H1 (cell line): ENCODE measurements around the gene ZC3H12C. TPM values are rescaled to one million over a fixed set of nuclear protein-coding genes. Genes with fewer than 3 reads are reported as not detected.

ENCODE experiments used
- CTCF ChIA-PET: fragments of 300-600 bp; sonication (Branson Sonifier 250); formaldehyde crosslinking; loops from one replicate; lab custom pipeline; 2021; ENCODE audit not compliant: partially characterized antibody; lab: Charles Lee
- POLR2A ChIA-PET: fragments of 300-600 bp; sonication (Branson Sonifier 250); formaldehyde crosslinking; loops from one replicate; lab custom pipeline; 2021; ENCODE audit warnings: inconsistent platforms; ENCODE audit not compliant: partially characterized antibody; lab: Charles Lee
- DNase-seq, 2 experiments: peaks; one replicate each; pipeline versions ENCODE4 v3.0.0 to v3.0.0-alpha.2; 2010 to 2022; ENCODE audit warnings: low spot score in 2 of 2, low read depth in 1 of 2, mixed read lengths in 1 of 2
- FAIRE-seq: peaks from 2 replicates; lab custom pipeline; 2011; peaks lifted over from hg19 to GRCh38; lab: Jason Lieb, UNC
- H2AFZ ChIP-seq: 2 replicates; pipeline ENCODE4 v1.8.1; 2012; ENCODE audit warnings: low read length, inconsistent platforms
- H2AK5ac ChIP-seq: 2 replicates; pipeline ENCODE4 v1.6.1; 2013; ENCODE audit warnings: low read depth, low read length
- H2BK120ac ChIP-seq: replicated peaks from 2 replicates; pipeline ENCODE3; 2013; ENCODE audit warnings: low read depth, low read length, inconsistent platforms
- H2BK12ac ChIP-seq: 2 replicates; pipeline ENCODE4 v1.6.1; 2013; ENCODE audit warnings: low read depth, low read length
- H2BK15ac ChIP-seq: 2 replicates; pipeline ENCODE4 v1.6.1; 2013; ENCODE audit warnings: low read length
- H2BK20ac ChIP-seq: 2 replicates; pipeline ENCODE4 v1.6.1; 2013; ENCODE audit warnings: low read length
- H2BK5ac ChIP-seq: 2 replicates; pipeline ENCODE4 v1.6.1; 2013; ENCODE audit warnings: low read depth, low read length
- H3K14ac ChIP-seq: 2 replicates; pipeline ENCODE4 v1.6.1; 2013; ENCODE audit warnings: inconsistent platforms; ENCODE audit not compliant: insufficient read length
- H3K18ac ChIP-seq: 2 replicates; pipeline ENCODE4 v1.6.1; 2013; ENCODE audit warnings: low read length; ENCODE audit errors: extremely low read depth
- H3K23ac ChIP-seq: 2 replicates; pipeline ENCODE4 v1.6.1; 2013; ENCODE audit warnings: inconsistent platforms; ENCODE audit not compliant: insufficient read length
- H3K23me2 ChIP-seq: 2 replicates; pipeline ENCODE4 v1.6.1; 2013; ENCODE audit warnings: low read depth, low read length
- H3K27ac ChIP-seq: 2 replicates; pipeline ENCODE4 v1.6.1; 2011; ENCODE audit warnings: low read depth, low read length, inconsistent platforms
- H3K27me3 ChIP-seq, 4 experiments: replicated peaks in 1 of 4; 1 replicate in 1 of 4; 2 replicates in 3 of 4; pipeline versions ENCODE4 v1.6.1 to v1.8.1; 2011 to 2013; ENCODE audit warnings: low read length in 3 of 4, mild to moderate bottlenecking in 3 of 4, inconsistent platforms in 2 of 4, mixed read lengths in 2 of 4, moderate library complexity in 1 of 4; ENCODE audit not compliant: control insufficient read depth in 3 of 4, insufficient read depth in 3 of 4; ENCODE audit errors: extremely low read depth in 1 of 4
- H3K36me3 ChIP-seq, 4 experiments: 2 replicates each; pipeline versions ENCODE4 v1.6.1 to v1.8.1; 2011 to 2013; ENCODE audit warnings: mild to moderate bottlenecking in 4 of 4, low read length in 3 of 4, moderate library complexity in 2 of 4, control low read depth in 1 of 4, inconsistent platforms in 1 of 4; ENCODE audit not compliant: insufficient read depth in 4 of 4, control insufficient read depth in 2 of 4
- H3K4ac ChIP-seq: replicated peaks from 2 replicates; pipeline ENCODE3; 2013; ENCODE audit warnings: low read length, low read depth, mixed read lengths, inconsistent platforms; ENCODE audit not compliant: insufficient read length
- H3K4me1 ChIP-seq, 4 experiments: replicated peaks in 1 of 4; 1 replicate in 1 of 4; 2 replicates in 3 of 4; pipeline versions ENCODE4 v1.6.1 to v1.8.1; 2011 to 2013; ENCODE audit warnings: low read length in 3 of 4, inconsistent platforms in 2 of 4, mixed read lengths in 1 of 4; ENCODE audit not compliant: insufficient read depth in 4 of 4, control insufficient read depth in 3 of 4
- H3K4me2 ChIP-seq, 2 experiments: 2 replicates each; pipeline versions ENCODE4 v1.6.1 to v1.8.1; 2011 to 2013; ENCODE audit warnings: low read depth in 2 of 2, low read length in 2 of 2, control low read depth in 1 of 2, inconsistent platforms in 1 of 2, mild to moderate bottlenecking in 1 of 2; ENCODE audit not compliant: insufficient read depth in 1 of 2
- H3K4me3 ChIP-seq, 4 experiments: fragments of 200-600, 300-600 bp in 1 of 4; sonication (generic), shearing (Covaris generic), sonication (Bioruptor Twin) in 1 of 4; 2 replicates each; pipeline versions ENCODE4 v1.5.1 to v1.8.1; 2011 to 2016; ENCODE audit warnings: low read length in 4 of 4, low read depth in 3 of 4, control low read depth in 2 of 4, inconsistent platforms in 2 of 4, mild to moderate bottlenecking in 2 of 4, mixed read lengths in 1 of 4, moderate library complexity in 1 of 4; ENCODE audit not compliant: insufficient read depth in 2 of 4; ENCODE audit errors: extremely low read depth in 1 of 4
- H3K56ac ChIP-seq: replicated peaks from 2 replicates; pipeline ENCODE3; 2013; ENCODE audit warnings: low read depth, mild to moderate bottlenecking, mixed read lengths, low read length, inconsistent platforms; ENCODE audit not compliant: insufficient read length
- H3K79me1 ChIP-seq: 2 replicates; pipeline ENCODE4 v1.6.1; 2013; ENCODE audit warnings: low read depth, low read length, control low read depth
- H3K79me2 ChIP-seq, 2 experiments: 2 replicates each; pipeline versions ENCODE4 v1.6.1 to v1.8.1; 2012 to 2013; ENCODE audit warnings: low read length in 2 of 2, mild to moderate bottlenecking in 2 of 2, inconsistent platforms in 1 of 2; ENCODE audit not compliant: insufficient read depth in 2 of 2, control insufficient read depth in 1 of 2
- H3K9ac ChIP-seq, 4 experiments: replicated peaks in 1 of 4; 1 replicate in 1 of 4; 2 replicates in 3 of 4; pipeline versions ENCODE4 v1.6.1 to v1.8.1; 2011 to 2013; ENCODE audit warnings: low read depth in 3 of 4, low read length in 3 of 4, control low read depth in 2 of 4, mild to moderate bottlenecking in 2 of 4, moderate library complexity in 2 of 4, inconsistent platforms in 1 of 4; ENCODE audit errors: extremely low read depth in 1 of 4
- H3K9me3 ChIP-seq, 2 experiments: 2 replicates each; pipeline versions ENCODE4 v1.6.1 to v1.8.1; 2012 to 2013; ENCODE audit warnings: mild to moderate bottlenecking in 2 of 2, moderate library complexity in 2 of 2, control low read depth in 1 of 2, inconsistent platforms in 1 of 2, low read depth in 1 of 2, low read length in 1 of 2, mixed read lengths in 1 of 2; ENCODE audit not compliant: insufficient read depth in 2 of 2
- H4K20me1 ChIP-seq, 2 experiments: replicated peaks in 1 of 2; 2 replicates each; pipeline versions ENCODE3 to v1.8.1; 2011 to 2013; ENCODE audit warnings: inconsistent platforms in 2 of 2, low read length in 2 of 2, mild to moderate bottlenecking in 1 of 2; ENCODE audit not compliant: insufficient read depth in 2 of 2, control insufficient read depth in 1 of 2
- H4K5ac ChIP-seq: 2 replicates; pipeline ENCODE4 v1.6.1; 2013; ENCODE audit warnings: low read length, low read depth, mixed read lengths, inconsistent platforms; ENCODE audit not compliant: insufficient read length
- H4K8ac ChIP-seq: 2 replicates; pipeline ENCODE4 v1.8.0; 2013; ENCODE audit warnings: mild to moderate bottlenecking, moderate library complexity, low read length, inconsistent platforms; ENCODE audit not compliant: insufficient read depth; ENCODE audit errors: extremely low read depth
- H4K91ac ChIP-seq: replicated peaks from 2 replicates; pipeline ENCODE3; 2013; ENCODE audit warnings: low read length, mixed read lengths, inconsistent platforms; ENCODE audit not compliant: insufficient read length
- BACH1 ChIP-seq: IDR thresholded peaks from 2 replicates; pipeline ENCODE4 v1.6.1; 2012; ENCODE audit warnings: low read length, improper control_type of control experiment
- CBX5 ChIP-seq: fragments of 300-800, 300-1000 bp; sonication (generic); IDR thresholded peaks from 2 replicates; pipeline ENCODE4 v1.7.1; 2016; ENCODE audit warnings: antibody characterized with exemption, low read length, low read depth
- PHF8 ChIP-seq: fragments of 200-600 bp; sonication (generic); conservative IDR thresholded peaks from 2 replicates; pipeline ENCODE4 v1.7.1; 2012; ENCODE audit warnings: low read depth, mild to moderate bottlenecking, inconsistent platforms, low read length, moderate library complexity
- RFX5 ChIP-seq: IDR thresholded peaks from 2 replicates; pipeline ENCODE4 v1.6.1; 2011; ENCODE audit warnings: low read depth, low read length, improper control_type of control experiment, borderline replicate concordance
- SIRT6 ChIP-seq: IDR thresholded peaks from one replicate; pipeline ENCODE4 v1.7.1; 2012; ENCODE audit warnings: low read length, inconsistent platforms
- SP4 ChIP-seq: IDR thresholded peaks from 2 replicates; pipeline ENCODE4 v1.6.1; 2012; ENCODE audit warnings: low read length, inconsistent platforms
- TCF12 ChIP-seq: IDR thresholded peaks from 2 replicates; pipeline ENCODE4 v1.6.1; 2011; ENCODE audit warnings: low read depth, mild to moderate bottlenecking, low read length
- WGBS, 2 experiments: shearing (Covaris generic) in 1 of 2; methylation state at CpG; one replicate each; pipeline versions ENCODE4 v1.1.6 to v1.1.7; 2013 to 2015; ENCODE audit warnings: low lambda C conversion rate in 2 of 2, mixed read lengths in 2 of 2, inconsistent platforms in 1 of 2, low coverage in 1 of 2, missing lambda C conversion rate in 1 of 2; ENCODE audit not compliant: insufficient replicate concordance in 2 of 2, insufficient coverage in 1 of 2, insufficient read length in 1 of 2; ENCODE audit errors: extremely low coverage in 1 of 2, missing lambda C conversion rate in 1 of 2; 5-methylcytosine and 5-hydroxymethylcytosine counted together
- polyA plus RNA-seq, 7 experiments: library from polyadenylated mRNA; depleted of rRNA in 3 of 7; stranded (reverse) in 5 of 7; unstranded in 2 of 7; fragments of >200 nt in 5 of 7; fragments of 200-250 nt in 2 of 7; gene quantifications; 1 replicate in 5 of 7; 2 replicates in 1 of 7; 4 replicates in 1 of 7; pipeline versions ENCODE4 v1.2.1 to v1.2.3, GENCODE V29; 2011 to 2013; ENCODE audit warnings: missing spikeins in 2 of 7, mixed read lengths in 2 of 7
- total RNA-seq: library from RNA; stranded (reverse); fragmentation: NEBNext Ultra II Directional; extraction: Animal tissue kit (Norgen Biotek cat#: 25700); gene quantifications from 2 replicates; pipeline ENCODE4 v1.2.1, GENCODE V29; 2021
- TF ChIP-seq, protein P1 (sequence below): IDR thresholded peaks from 2 replicates; pipeline ENCODE4 v1.6.1; 2012; ENCODE audit warnings: inconsistent platforms
- TF ChIP-seq, protein P2 (sequence below): IDR thresholded peaks from 2 replicates; pipeline ENCODE4 v1.6.1; 2011; ENCODE audit warnings: low read length, improper control_type of control experiment

Gene ZC3H12C
- total and polyA plus RNA-seq, 2 of the 8 experiments (the other 6 are each of a cell fraction or from before 2014, with no cell fraction given) = 2.0 to 2.7 TPM

DNA sequence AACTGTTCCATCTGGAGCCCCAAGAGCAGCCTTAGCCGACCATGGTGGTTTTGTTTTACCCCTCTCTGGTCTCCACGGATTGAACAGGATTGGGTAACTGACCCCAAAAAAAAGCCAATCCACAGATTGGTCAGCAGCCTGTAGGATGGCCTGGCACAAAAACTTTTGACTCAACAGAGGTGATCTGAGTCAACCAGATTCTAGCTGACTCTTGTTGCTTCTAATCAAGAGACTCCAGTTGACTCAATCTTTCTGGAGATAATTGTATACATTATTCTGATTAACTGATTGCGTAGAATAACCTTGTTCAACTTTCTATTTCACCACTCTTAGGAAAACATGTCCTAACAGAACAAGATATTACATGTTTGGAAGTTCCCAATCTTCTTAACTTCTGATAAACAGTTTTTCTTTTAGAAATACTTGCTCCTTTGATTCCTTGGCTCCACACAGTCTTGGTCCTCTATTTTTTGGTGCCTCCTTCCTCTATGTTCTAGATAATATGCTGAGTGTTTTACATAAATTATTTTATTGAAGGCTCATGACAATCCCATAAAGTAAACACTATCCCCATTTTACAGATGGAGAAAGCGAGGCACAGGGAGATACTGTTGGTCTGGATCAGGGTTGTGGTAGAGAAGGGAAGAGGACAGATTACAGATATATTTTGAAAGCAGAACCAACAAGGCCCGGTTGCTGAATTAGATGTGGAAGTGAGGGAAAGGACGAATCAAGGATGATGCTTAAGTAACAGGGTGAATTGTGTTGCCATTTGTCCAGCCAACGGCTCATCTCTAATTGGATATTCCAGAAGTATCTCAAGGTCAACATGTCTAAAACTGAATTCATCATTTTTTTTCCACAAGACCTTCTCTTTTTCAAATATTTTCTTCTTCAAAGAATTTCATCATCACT lies 11.5 kb upstream of the ZC3H12C start:
- no peak overlapping the region for H2BK15ac ChIP-seq
- FAIRE-seq (no peak), DNase-seq (no peak)
- no peak overlapping the region for H2BK5ac ChIP-seq
- CTCF ChIA-PET = interaction anchor here (0.7 to 1.1 kb wide), 3 partner anchors 10 to 1420 kb away, joined by 3 to 4 read pairs (median 3); no protein-coding TSS in a partner anchor
- H2BK12ac ChIP-seq = no peak overlapping the region
- no peak overlapping the region for H3K18ac ChIP-seq
- H3K4ac ChIP-seq = no peak overlapping the region
- H3K36me3 ChIP-seq = peaks cover 0 to 5% (median 0%) of the 10 kb centered on the region in 4 experiments; a peak in 2 of 8 replicates
- no peak overlapping the region for H3K4me3 ChIP-seq
- 91% methylated on average over 7 of the region's 7 CpGs; no CpG with 5 or more reads in 1 of the 2 experiments for WGBS, 2 experiments
- H4K8ac ChIP-seq = no peak overlapping the region
- H2BK20ac ChIP-seq = no peak overlapping the region
- no peaks in the 10 kb centered on the region for H3K79me2 ChIP-seq
- no peak overlapping the region for H3K23ac ChIP-seq
- H2AFZ ChIP-seq = no peak overlapping the region
- no peak for TF ChIP-seq RFX5
- no peak for TF ChIP-seq BACH1
- TF ChIP-seq TCF12 = no peak
- TF ChIP-seq SIRT6 = no peak
- TF ChIP-seq, protein P1, sequence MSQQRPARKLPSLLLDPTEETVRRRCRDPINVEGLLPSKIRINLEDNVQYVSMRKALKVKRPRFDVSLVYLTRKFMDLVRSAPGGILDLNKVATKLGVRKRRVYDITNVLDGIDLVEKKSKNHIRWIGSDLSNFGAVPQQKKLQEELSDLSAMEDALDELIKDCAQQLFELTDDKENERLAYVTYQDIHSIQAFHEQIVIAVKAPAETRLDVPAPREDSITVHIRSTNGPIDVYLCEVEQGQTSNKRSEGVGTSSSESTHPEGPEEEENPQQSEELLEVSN = no peak
- TF ChIP-seq, protein P2, sequence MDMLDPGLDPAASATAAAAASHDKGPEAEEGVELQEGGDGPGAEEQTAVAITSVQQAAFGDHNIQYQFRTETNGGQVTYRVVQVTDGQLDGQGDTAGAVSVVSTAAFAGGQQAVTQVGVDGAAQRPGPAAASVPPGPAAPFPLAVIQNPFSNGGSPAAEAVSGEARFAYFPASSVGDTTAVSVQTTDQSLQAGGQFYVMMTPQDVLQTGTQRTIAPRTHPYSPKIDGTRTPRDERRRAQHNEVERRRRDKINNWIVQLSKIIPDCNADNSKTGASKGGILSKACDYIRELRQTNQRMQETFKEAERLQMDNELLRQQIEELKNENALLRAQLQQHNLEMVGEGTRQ = no peak
- no peak for TF ChIP-seq PHF8
- TF ChIP-seq CBX5 = no peak
- TF ChIP-seq SP4 = no peak
- TF ChIP-seq, all 59 proteins: peak for 0
- H3K9ac ChIP-seq = no peak overlapping the region
- POLR2A ChIA-PET = interaction anchor here (1.8 kb wide), 1 partner anchor 11 kb away, joined by 7 read pairs; the partner anchor contains the start of gene ZC3H12C
- H3K9me3 ChIP-seq = peaks cover 2 to 5% of the 10 kb centered on the region in 2 experiments; a peak in 3 of 4 replicates
- no peak overlapping the region for H3K56ac ChIP-seq
- no peak overlapping the region for H3K14ac ChIP-seq
- no peak overlapping the region for H2AK5ac ChIP-seq
- no peaks in the 10 kb centered on the region for H3K79me1 ChIP-seq
- no peak overlapping the region for H2BK120ac ChIP-seq
- no peaks in the 10 kb centered on the region for H3K27me3 ChIP-seq
- no peak overlapping the region for H3K4me2 ChIP-seq
- no peak overlapping the region for H4K91ac ChIP-seq
- H3K27ac ChIP-seq = no peak overlapping the region
- no peak overlapping the region for H4K5ac ChIP-seq
- no peaks in the 10 kb centered on the region for H4K20me1 ChIP-seq
- no peaks in the 10 kb centered on the region for H3K23me2 ChIP-seq
- H3K4me1 ChIP-seq = peaks cover 0 to 3% (median 0%) of the 10 kb centered on the region in 4 experiments; a peak in 3 of 7 replicates
